ENCODE results near the gene CUEDC1. TPM values are rescaled to one million over a fixed set of nuclear protein-coding genes. Genes with fewer than 3 reads are reported as not detected.
A peak's percentile ranks its signal among the peaks of the same experiment; 100 is the strongest.

CUEDC1 gene
- total RNA-seq, 1 experiment from 2014 or later = 27.5 TPM

DNA sequence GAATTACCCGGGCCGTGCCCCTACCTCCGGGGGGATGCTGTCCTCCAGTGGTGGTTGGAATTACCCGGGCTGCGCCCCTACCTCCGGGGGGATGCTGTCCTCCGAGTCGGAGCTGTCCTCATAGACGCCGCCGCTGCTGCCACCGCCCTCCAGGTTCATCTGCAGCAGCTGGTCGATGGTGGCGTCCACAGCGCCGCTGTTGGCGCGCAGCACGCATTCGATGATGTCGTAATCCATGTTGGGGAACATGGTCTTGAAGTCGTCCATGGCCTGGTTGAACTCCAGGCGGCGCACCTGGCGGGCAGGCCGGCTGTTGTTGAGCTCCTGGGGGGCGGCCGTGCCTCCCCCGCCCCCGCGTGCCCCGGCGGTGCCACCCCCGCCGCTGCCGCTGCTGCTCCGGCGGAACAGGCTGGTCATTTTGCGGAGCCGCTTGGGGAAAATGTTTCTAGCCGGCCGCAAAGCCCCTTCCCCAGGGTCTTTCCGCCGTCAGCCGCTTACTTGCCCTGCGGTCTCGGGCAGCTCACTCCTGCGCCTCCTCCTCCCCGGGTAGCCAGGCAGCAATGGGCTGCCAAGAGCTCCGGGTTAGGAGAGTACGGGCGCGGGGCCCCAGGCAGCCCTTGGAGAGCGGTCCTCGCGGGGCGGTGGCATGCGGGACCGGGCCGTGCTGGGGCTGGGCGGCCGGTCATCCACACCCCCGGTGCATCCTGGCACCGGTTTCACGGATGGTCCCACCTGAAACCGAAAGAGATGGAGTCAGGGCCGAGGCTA lies 69.9 kb downstream of the CUEDC1 start:
- POLR2A ChIA-PET = no interaction called here

DNA sequence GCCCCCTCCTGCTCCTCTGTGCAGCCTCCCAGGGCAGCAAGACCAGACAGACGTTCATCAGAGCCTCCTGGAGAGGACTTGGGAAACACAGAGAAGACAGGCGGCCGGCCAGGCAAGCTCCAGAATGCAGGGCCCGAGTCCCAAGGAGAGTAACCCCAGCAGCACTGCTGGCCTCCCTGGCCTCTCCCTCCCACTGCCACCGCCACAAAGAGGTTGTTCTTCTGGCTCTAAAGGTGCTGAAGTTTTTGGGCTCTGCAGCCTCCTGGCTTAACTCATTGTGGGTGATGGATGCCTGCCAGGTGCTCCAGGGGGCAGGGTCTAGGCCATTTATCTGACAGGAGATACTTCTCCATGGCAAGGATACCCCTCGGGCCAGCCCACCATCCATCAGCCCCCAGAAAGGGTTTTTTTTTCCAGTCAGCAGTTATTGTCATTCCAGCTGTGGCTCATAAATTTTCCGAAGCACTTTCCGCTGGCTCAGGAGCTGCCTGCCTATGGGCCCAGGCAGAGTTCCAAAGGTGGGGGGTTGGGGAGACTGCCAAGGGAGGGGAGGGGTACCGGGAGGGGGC lies 73.3 kb downstream of the CUEDC1 start:
- H3K36me3 ChIP-seq (ENCODE audit: control insufficient read depth, insufficient read depth, low read length) = no peaks in the 10 kb centered on the region
- peaks cover 13% of the 10 kb centered on the region for H3K36me3 Mint-ChIP-seq (ENCODE audit: insufficient read depth, unreplicated experiment)
- H3K4me1 Mint-ChIP-seq (ENCODE audit: low read depth, unreplicated experiment) = peaks cover 33% of the 10 kb centered on the region
- TF ChIP-seq, protein P1, sequence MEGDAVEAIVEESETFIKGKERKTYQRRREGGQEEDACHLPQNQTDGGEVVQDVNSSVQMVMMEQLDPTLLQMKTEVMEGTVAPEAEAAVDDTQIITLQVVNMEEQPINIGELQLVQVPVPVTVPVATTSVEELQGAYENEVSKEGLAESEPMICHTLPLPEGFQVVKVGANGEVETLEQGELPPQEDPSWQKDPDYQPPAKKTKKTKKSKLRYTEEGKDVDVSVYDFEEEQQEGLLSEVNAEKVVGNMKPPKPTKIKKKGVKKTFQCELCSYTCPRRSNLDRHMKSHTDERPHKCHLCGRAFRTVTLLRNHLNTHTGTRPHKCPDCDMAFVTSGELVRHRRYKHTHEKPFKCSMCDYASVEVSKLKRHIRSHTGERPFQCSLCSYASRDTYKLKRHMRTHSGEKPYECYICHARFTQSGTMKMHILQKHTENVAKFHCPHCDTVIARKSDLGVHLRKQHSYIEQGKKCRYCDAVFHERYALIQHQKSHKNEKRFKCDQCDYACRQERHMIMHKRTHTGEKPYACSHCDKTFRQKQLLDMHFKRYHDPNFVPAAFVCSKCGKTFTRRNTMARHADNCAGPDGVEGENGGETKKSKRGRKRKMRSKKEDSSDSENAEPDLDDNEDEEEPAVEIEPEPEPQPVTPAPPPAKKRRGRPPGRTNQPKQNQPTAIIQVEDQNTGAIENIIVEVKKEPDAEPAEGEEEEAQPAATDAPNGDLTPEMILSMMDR (IDR thresholded peaks at IDR 0.05; ENCODE audit: insufficient read depth in 1 of 2, low read depth in 1 of 2, low read length in 1 of 2, severe bottlenecking in 1 of 2, unreplicated experiment in 1 of 2) = no peak
- no peak overlapping the region for H3K4me3 Mint-ChIP-seq (ENCODE audit: unreplicated experiment)
- DNase-seq = no peak
- H3K27me3 ChIP-seq (replicated peaks; ENCODE audit: control insufficient read depth, insufficient read depth, low read length) = no peaks in the 10 kb centered on the region
- peaks cover 33% of the 10 kb centered on the region for H3K4me1 ChIP-seq
- H3K27ac Mint-ChIP-seq (ENCODE audit: unreplicated experiment) = peak overlapping the region; percentile 86
- POLR2A ChIA-PET = no interaction called here
- no peaks in the 10 kb centered on the region for H3K9me3 Mint-ChIP-seq (ENCODE audit: unreplicated experiment)
- intact Hi-C loops (cut with micrococcal nuclease; ENCODE audit: unreplicated experiment) = no loop called here
- H3K4me3 ChIP-seq (ENCODE audit: low read depth, low read length) = no peak overlapping the region
- BruUV-seq (replicated peaks) = no TSS peak
- no peaks in the 10 kb centered on the region for H3K9me3 ChIP-seq
- CTCF ChIA-PET = interaction anchor here (0.6 kb wide), 1 partner anchor 434 kb away, joined by 3 read pairs; no protein-coding TSS in a partner anchor
- H3K27me3 Mint-ChIP-seq (ENCODE audit: insufficient read depth, unreplicated experiment) = no peaks in the 10 kb centered on the region

More for the DNA sequence above, 69.9 kb downstream of the CUEDC1 start:
- DNase-seq = no peak
- Mint-ChIP-seq H3K27me3 (ENCODE audit: insufficient read depth, unreplicated experiment) (no peaks in the 10 kb centered on the region), H3K4me1 (ENCODE audit: low read depth, unreplicated experiment) (peaks cover 16% of the 10 kb centered on the region), H3K9me3 (ENCODE audit: unreplicated experiment) (no peaks in the 10 kb centered on the region), H3K27ac (ENCODE audit: unreplicated experiment) (no peak overlapping the region), H3K36me3 (ENCODE audit: insufficient read depth, unreplicated experiment) (peaks cover 13% of the 10 kb centered on the region), H3K4me3 (ENCODE audit: unreplicated experiment) (no peak overlapping the region)
- Histone ChIP-seq H3K27me3 (replicated peaks; ENCODE audit: control insufficient read depth, insufficient read depth, low read length) (no peaks in the 10 kb centered on the region), H3K4me1 (peaks cover 11% of the 10 kb centered on the region), H3K9me3 (no peaks in the 10 kb centered on the region), H3K4me3 (ENCODE audit: low read depth, low read length) (no peak overlapping the region), H3K36me3 (ENCODE audit: control insufficient read depth, insufficient read depth, low read length) (no peaks in the 10 kb centered on the region)
- BruUV-seq (replicated peaks) = no TSS peak
- TF ChIP-seq, protein P1 (IDR thresholded peaks at IDR 0.05; ENCODE audit: insufficient read depth in 1 of 2, low read depth in 1 of 2, low read length in 1 of 2, severe bottlenecking in 1 of 2, unreplicated experiment in 1 of 2) = no peak
- CTCF ChIA-PET = no interaction called here
- intact Hi-C loops (cut with micrococcal nuclease; ENCODE audit: unreplicated experiment) = no loop called here

DNA sequence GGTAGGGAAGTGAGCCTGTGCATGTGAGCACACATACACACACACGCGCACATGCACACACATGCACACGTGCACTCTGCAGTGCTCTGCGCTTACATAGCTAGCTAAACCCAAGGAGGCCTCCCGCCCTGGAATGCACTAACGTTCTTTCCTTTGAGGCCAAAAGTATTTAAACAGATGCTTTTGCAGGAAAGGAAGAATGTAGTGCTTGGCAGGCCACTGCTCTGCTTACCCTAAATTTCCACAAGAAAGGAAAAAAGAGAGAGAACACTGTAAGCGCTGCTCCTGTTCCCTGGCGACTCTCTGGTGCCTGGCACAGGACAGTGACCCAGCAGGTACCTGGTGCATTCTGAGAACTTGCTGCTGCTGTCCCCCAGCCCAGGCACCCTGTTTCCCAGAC lies 74.1 kb downstream of the CUEDC1 start:
- intact Hi-C loops (cut with micrococcal nuclease; ENCODE audit: unreplicated experiment) = no loop called here
- no TSS peak for BruUV-seq (replicated peaks)
- no peaks in the 10 kb centered on the region for H3K27me3 Mint-ChIP-seq (ENCODE audit: insufficient read depth, unreplicated experiment)
- H3K9me3 Mint-ChIP-seq (ENCODE audit: unreplicated experiment) = no peaks in the 10 kb centered on the region
- POLR2A ChIA-PET = no interaction called here
- CTCF ChIA-PET = no interaction called here
- Histone ChIP-seq H3K4me3 (ENCODE audit: low read depth, low read length) (no peak overlapping the region), H3K9me3 (no peaks in the 10 kb centered on the region), H3K36me3 (ENCODE audit: control insufficient read depth, insufficient read depth, low read length) (peaks cover under 1% of the 10 kb centered on the region; the same call in 1 of the 2 replicates), H3K4me1 (peaks cover 33% of the 10 kb centered on the region), H3K27me3 (replicated peaks; ENCODE audit: control insufficient read depth, insufficient read depth, low read length) (no peaks in the 10 kb centered on the region)
- TF ChIP-seq, protein P1 (IDR thresholded peaks at IDR 0.05; ENCODE audit: insufficient read depth in 1 of 2, low read depth in 1 of 2, low read length in 1 of 2, severe bottlenecking in 1 of 2, unreplicated experiment in 1 of 2) = no peak
- H3K4me1 Mint-ChIP-seq (ENCODE audit: low read depth, unreplicated experiment) = peaks cover 39% of the 10 kb centered on the region
- peak overlapping the region; percentile 86 for H3K27ac Mint-ChIP-seq (ENCODE audit: unreplicated experiment)
- H3K36me3 Mint-ChIP-seq (ENCODE audit: insufficient read depth, unreplicated experiment) = peaks cover 13% of the 10 kb centered on the region
- DNase-seq = no peak
- no peak overlapping the region for H3K4me3 Mint-ChIP-seq (ENCODE audit: unreplicated experiment)

Measured in Caco-2 (cell line).